K562 (cell line): Measurements from ENCODE around the gene TDRD10. TPM values are rescaled to one million over a fixed set of nuclear protein-coding genes. Genes with fewer than 3 reads are reported as not detected.

ENCODE experiments used
- CBX2 ChIP-seq: fragments of 200-600 bp; sonication (generic); IDR thresholded peaks from one replicate; pipeline ENCODE4 v1.6.1; 2012; ENCODE audit warnings: mild to moderate bottlenecking, low read length, inconsistent platforms; ENCODE audit not compliant: insufficient read depth, poor library complexity, severe bottlenecking
- HNRNPUL1 ChIP-seq: fragments of 200-400 bp; formaldehyde crosslinking; IDR thresholded peaks from 2 replicates; pipeline ENCODE4 v1.6.1; 2017; ENCODE audit warnings: low read length
- MED1 ChIP-seq: sonication (generic); formaldehyde crosslinking; IDR thresholded peaks from 2 replicates; pipeline ENCODE4 v1.8.1; 2023; ENCODE audit warnings: missing genetic modification reagents, borderline replicate concordance
- TCF3 ChIP-seq: sonication (generic); formaldehyde crosslinking; IDR thresholded peaks from 2 replicates; pipeline ENCODE4 v1.4.0; 2020; ENCODE audit warnings: mild to moderate bottlenecking, missing genetic modification reagents
- TCF7 ChIP-seq: sonication (generic); IDR thresholded peaks from 2 replicates; pipeline ENCODE4 v1.6.1; 2016; ENCODE audit warnings: antibody characterized with exemption, borderline replicate concordance
- TCFL5 ChIP-seq: fragments of 250-450 bp; sonication (Bioruptor Pico); conservative IDR thresholded peaks from 2 replicates; pipeline ENCODE4 v1.6.1; 2021; ENCODE audit warnings: mild to moderate bottlenecking, moderate library complexity, matching md5 sums
- ZBTB7A ChIP-seq: IDR thresholded peaks from 2 replicates; pipeline ENCODE4 v1.6.1; 2011; ENCODE audit warnings: low read depth, mild to moderate bottlenecking, low read length, moderate library complexity, borderline replicate concordance; ENCODE audit not compliant: control insufficient read depth
- ZNF239 ChIP-seq: fragments of 250-450 bp; sonication (Bioruptor Pico); IDR thresholded peaks from 2 replicates; pipeline ENCODE4 v1.4.0; 2020; ENCODE audit warnings: mild to moderate bottlenecking
- ZNF282 ChIP-seq: sonication (generic); formaldehyde crosslinking; IDR thresholded peaks from 2 replicates; pipeline ENCODE4 v1.8.1; 2023; ENCODE audit warnings: missing genetic modification reagents
- ZNF436 ChIP-seq: fragments of 250-450, 450-650 bp; sonication (Bioruptor Pico); formaldehyde crosslinking; IDR thresholded peaks from 2 replicates; pipeline ENCODE4 v1.7.0; 2020; ENCODE audit warnings: mild to moderate bottlenecking
- polyA plus RNA-seq, 8 experiments: library from polyadenylated mRNA; depleted of rRNA in 4 of 8; stranded (reverse) in 5 of 8; unstranded in 3 of 8; fragments of >200 nt; fragmentation: Nextera tagmentation in 2 of 8; fragmentation: Illumina TruSeq in 1 of 8; extraction: Ambion mirVana in 2 of 8; extraction: Trizol in 1 of 8; gene quantifications; 2 replicates each; pipeline versions ENCODE4 v1.2.1 to v1.2.3, GENCODE V29; 2011 to 2014; ENCODE audit warnings: inconsistent platforms in 1 of 8, missing spikeins in 1 of 8
- total RNA-seq, 7 experiments: library from RNA; depleted of rRNA in 6 of 7; stranded (reverse); fragments of >200 nt in 6 of 7; fragmentation: Illumina TruSeq in 2 of 7; extraction: Trizol in 2 of 7; gene quantifications; 2 replicates each; pipeline versions ENCODE4 v1.2.1 to v1.2.3, GENCODE V29; 2011 to 2021; ENCODE audit warnings: low replicate concordance in 1 of 7
- TF ChIP-seq, protein P1 (sequence below): fragments of 250-450 bp; sonication (Bioruptor Pico); IDR thresholded peaks from 2 replicates; pipeline ENCODE4 v1.5.0; 2021; ENCODE audit warnings: mild to moderate bottlenecking, moderate library complexity
- TF ChIP-seq, protein P2 (sequence below), 2 experiments: IDR thresholded peaks in 1 of 2; conservative IDR thresholded peaks in 1 of 2; 2 replicates each; pipeline ENCODE4 v1.6.1; 2016; ENCODE audit warnings: low read depth in 2 of 2, mild to moderate bottlenecking in 1 of 2, missing compliant biosample characterization in 1 of 2, missing genetic modification characterization in 1 of 2, moderate library complexity in 1 of 2
- TF ChIP-seq, protein P3 (sequence below): fragments of 450-650 bp; IDR thresholded peaks from 2 replicates; pipeline ENCODE4 v1.6.1; 2016; ENCODE audit warnings: low read depth, mild to moderate bottlenecking, moderate library complexity
- TF ChIP-seq, protein P4 (sequence below): fragments of 200-800 bp; sonication (Bioruptor generic); IDR thresholded peaks from 2 replicates; pipeline ENCODE4 v1.6.1; 2017; ENCODE audit warnings: missing genetic modification characterization, missing compliant biosample characterization
- TF ChIP-seq, protein P5 (sequence below): fragments of 450-650 bp; formaldehyde crosslinking; conservative IDR thresholded peaks from 2 replicates; pipeline ENCODE4 v1.4.0; 2022; ENCODE audit warnings: mild to moderate bottlenecking, missing genetic modification characterization

The TDRD10 gene
- total and polyA plus RNA-seq, 9 of the 15 experiments (the other 6 are each of a cell fraction or from before 2014, with no cell fraction given): not detected

DNA sequence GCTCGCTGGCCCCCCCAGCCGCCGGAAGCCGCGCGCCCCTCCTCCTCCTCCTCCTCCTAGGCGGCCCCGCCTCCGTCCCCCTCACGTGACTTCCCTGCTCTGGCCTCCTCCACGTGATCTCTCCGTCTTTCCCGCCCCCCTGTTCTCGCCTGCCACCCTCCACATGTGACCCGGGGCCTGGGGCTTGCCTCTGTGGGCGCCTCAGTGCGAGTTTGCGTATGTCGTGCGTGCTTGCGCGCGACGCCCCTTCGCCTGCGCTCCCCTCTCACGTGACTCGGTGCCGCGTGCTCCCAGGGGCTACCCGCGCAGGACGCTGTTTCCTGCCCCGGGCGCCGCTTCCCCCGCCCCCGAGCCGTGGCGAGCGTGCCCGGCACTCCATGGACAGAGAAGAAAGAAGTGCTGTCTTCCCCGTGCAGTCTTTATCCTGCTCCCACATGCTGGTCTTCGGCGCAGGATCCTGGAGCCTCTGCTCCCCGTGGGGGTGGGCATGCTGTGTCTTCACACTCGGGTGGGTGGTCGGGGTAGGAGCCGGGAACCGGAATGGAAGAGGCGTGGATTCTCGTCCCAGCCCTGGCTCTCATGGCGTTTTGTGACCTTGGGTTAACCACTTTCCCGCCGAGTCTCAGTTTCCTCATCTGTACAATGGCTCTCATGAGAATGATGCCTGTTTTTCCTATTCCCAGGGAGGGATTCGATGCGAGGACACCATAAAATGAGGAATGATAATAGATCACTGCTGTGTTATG is 56.9 kb downstream of the TDRD10 start (continued):
- TF ChIP-seq, protein P1, sequence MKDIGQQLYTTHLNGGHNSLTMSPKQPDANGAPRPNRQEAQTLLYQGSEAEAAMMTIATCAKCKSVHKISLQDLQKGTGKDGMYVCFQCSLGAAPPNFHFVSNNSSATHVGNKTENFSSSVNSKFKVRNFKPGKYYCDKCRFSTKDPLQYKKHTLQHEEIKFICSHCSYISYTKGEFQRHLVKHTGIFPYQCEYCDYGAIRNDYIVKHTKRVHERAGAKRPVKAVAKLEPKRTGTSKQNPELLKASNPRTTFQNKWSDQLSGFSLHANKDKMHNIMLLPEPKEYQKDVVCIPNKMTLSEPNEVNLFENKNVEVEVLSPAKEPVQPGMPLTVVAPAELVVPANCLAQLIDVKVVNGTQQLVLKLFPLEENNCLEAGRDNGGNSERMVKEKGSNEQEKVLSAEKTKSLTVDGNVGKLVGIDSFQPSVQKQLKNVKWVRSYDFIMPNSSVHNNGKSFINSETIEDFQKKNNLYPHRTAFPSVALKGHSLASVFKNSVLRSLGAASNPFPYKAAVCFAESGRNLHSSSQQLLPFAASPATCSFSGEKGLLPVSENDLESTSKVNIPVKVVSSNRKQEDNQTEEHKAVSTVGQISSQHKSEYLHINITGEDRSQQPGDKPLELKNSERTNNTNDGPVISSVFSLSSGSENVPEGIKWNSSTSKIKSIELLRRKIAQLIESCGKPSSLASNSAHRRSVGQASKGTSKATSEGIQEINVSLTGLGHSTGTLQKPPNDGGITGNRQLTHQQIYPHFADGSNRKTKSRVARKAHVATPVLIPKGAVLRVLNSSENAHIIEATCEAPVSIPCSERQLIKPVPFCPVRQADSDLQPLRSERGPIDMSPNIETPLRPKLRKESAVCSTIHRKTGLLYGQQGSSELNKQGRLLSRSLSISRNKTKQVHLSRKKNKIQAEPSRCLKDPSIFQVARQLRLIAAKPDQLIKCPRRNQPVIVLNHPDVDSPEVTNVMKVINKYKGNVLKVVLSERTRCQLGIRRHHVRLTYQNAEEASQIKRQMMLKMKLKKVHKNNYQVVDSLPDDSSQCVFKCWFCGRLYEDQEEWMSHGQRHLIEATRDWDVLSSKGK (CRISPR knock-in tag): no peak
- TF ChIP-seq HNRNPUL1 (no peak), ZNF282 (CRISPR knock-in tag) (peak; percentile 45; the same call in 1 of the 2 replicates), CBX2 (no peak), ZNF239 (CRISPR knock-in tag) (no peak), ZNF436 (CRISPR knock-in tag) (no peak), TCF3 (CRISPR knock-in tag) (no peak), MED1 (CRISPR knock-in tag) (no peak), TCFL5 (CRISPR knock-in tag) (no peak), TCF7 (no peak), ZBTB7A (peak; percentile 90)
- TF ChIP-seq, protein P2, sequence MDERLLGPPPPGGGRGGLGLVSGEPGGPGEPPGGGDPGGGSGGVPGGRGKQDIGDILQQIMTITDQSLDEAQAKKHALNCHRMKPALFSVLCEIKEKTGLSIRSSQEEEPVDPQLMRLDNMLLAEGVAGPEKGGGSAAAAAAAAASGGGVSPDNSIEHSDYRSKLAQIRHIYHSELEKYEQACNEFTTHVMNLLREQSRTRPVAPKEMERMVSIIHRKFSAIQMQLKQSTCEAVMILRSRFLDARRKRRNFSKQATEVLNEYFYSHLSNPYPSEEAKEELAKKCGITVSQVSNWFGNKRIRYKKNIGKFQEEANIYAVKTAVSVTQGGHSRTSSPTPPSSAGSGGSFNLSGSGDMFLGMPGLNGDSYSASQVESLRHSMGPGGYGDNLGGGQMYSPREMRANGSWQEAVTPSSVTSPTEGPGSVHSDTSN (CRISPR knock-in tag; IDR thresholded peaks at IDR 0.05; ENCODE audit: low read depth): no peak
- TF ChIP-seq, protein P2 (tag; conservative IDR thresholded peaks at IDR 0.05; ENCODE audit: low read depth): no peak
- TF ChIP-seq, protein P3, sequence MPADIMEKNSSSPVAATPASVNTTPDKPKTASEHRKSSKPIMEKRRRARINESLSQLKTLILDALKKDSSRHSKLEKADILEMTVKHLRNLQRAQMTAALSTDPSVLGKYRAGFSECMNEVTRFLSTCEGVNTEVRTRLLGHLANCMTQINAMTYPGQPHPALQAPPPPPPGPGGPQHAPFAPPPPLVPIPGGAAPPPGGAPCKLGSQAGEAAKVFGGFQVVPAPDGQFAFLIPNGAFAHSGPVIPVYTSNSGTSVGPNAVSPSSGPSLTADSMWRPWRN: peak; percentile 12; the same call in 1 of the 2 replicates
- TF ChIP-seq, protein P4, sequence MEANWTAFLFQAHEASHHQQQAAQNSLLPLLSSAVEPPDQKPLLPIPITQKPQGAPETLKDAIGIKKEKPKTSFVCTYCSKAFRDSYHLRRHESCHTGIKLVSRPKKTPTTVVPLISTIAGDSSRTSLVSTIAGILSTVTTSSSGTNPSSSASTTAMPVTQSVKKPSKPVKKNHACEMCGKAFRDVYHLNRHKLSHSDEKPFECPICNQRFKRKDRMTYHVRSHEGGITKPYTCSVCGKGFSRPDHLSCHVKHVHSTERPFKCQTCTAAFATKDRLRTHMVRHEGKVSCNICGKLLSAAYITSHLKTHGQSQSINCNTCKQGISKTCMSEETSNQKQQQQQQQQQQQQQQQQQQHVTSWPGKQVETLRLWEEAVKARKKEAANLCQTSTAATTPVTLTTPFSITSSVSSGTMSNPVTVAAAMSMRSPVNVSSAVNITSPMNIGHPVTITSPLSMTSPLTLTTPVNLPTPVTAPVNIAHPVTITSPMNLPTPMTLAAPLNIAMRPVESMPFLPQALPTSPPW (CRISPR knock-in tag): peak; percentile 100
- TF ChIP-seq, protein P5, sequence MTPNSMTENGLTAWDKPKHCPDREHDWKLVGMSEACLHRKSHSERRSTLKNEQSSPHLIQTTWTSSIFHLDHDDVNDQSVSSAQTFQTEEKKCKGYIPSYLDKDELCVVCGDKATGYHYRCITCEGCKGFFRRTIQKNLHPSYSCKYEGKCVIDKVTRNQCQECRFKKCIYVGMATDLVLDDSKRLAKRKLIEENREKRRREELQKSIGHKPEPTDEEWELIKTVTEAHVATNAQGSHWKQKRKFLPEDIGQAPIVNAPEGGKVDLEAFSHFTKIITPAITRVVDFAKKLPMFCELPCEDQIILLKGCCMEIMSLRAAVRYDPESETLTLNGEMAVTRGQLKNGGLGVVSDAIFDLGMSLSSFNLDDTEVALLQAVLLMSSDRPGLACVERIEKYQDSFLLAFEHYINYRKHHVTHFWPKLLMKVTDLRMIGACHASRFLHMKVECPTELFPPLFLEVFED (CRISPR knock-in tag): no peak
